GM23248 (cell line): ENCODE measurements around the gene RGL1. TPM values are rescaled to one million over a fixed set of nuclear protein-coding genes. Genes with fewer than 3 reads are reported as not detected.

Source experiments
- DNase-seq: peaks from one replicate; pipeline ENCODE4 v3.0.0-alpha.2; 2015
- H2AFZ ChIP-seq: fragments of 200-600 bp; sonication (generic); 2 replicates; pipeline ENCODE4 v1.6.1; 2016; ENCODE audit warnings: antibody characterized with exemption
- H3F3A ChIP-seq: fragments of 200-600 bp; sonication (generic); 2 replicates; pipeline ENCODE4 v1.6.1; 2016; ENCODE audit warnings: mild to moderate bottlenecking, antibody characterized with exemption, mixed run types; ENCODE audit not compliant: insufficient read depth
- H3K27ac ChIP-seq: fragments of 200-600 bp; sonication (generic); 2 replicates; pipeline ENCODE4 v1.5.1; 2016; ENCODE audit warnings: mild to moderate bottlenecking
- H3K27me3 ChIP-seq: fragments of 200-600 bp; sonication (generic); replicated peaks from 2 replicates; pipeline ENCODE4 v1.6.1; 2016; ENCODE audit warnings: mild to moderate bottlenecking; ENCODE audit not compliant: insufficient read depth
- H3K36me3 ChIP-seq: fragments of 200-600 bp; sonication (generic); 2 replicates; pipeline ENCODE4 v1.6.1; 2016; ENCODE audit warnings: low read depth, mild to moderate bottlenecking
- H3K4me1 ChIP-seq: fragments of 200-600 bp; sonication (generic); 2 replicates; pipeline ENCODE4 v1.6.1; 2016; ENCODE audit warnings: mild to moderate bottlenecking; ENCODE audit not compliant: insufficient read depth
- H3K4me2 ChIP-seq: fragments of 200-600 bp; sonication (generic); one replicate; pipeline ENCODE4 v1.6.1; 2016; ENCODE audit warnings: mild to moderate bottlenecking; ENCODE audit not compliant: unreplicated experiment
- H3K4me3 ChIP-seq: fragments of 200-600 bp; sonication (generic); 2 replicates; pipeline ENCODE4 v1.5.1; 2016; ENCODE audit warnings: mild to moderate bottlenecking
- H3K79me2 ChIP-seq: fragments of 200-600 bp; sonication (generic); 2 replicates; pipeline ENCODE4 v1.6.1; 2016; ENCODE audit warnings: mild to moderate bottlenecking; ENCODE audit not compliant: insufficient read depth
- H3K9ac ChIP-seq: fragments of 200-600 bp; sonication (generic); 2 replicates; pipeline ENCODE4 v1.6.1; 2016; ENCODE audit warnings: mild to moderate bottlenecking
- H3K9me2 ChIP-seq: fragments of 200-600 bp; sonication (generic); 2 replicates; pipeline ENCODE4 v1.6.1; 2016; ENCODE audit warnings: mixed run types, mild to moderate bottlenecking, moderate library complexity; ENCODE audit not compliant: insufficient read depth
- H3K9me3 ChIP-seq: fragments of 200-600 bp; sonication (generic); one replicate; pipeline ENCODE4 v1.6.1; 2017; ENCODE audit warnings: low read depth
- H4K20me1 ChIP-seq: fragments of 200-600 bp; sonication (generic); 2 replicates; pipeline ENCODE4 v1.6.0; 2016; ENCODE audit not compliant: insufficient read depth
- EZH2 ChIP-seq: fragments of 200-600 bp; sonication (generic); IDR thresholded peaks from 2 replicates; pipeline ENCODE4 v1.6.1; 2018; ENCODE audit warnings: antibody characterized with exemption, mild to moderate bottlenecking; ENCODE audit not compliant: insufficient read depth, poor library complexity, severe bottlenecking
- EZH2phosphoT487 ChIP-seq: fragments of 200-600 bp; sonication (generic); IDR thresholded peaks from 2 replicates; pipeline ENCODE4 v1.6.1; 2018; ENCODE audit warnings: antibody characterized with exemption, moderate library complexity, mild to moderate bottlenecking, low read depth; ENCODE audit not compliant: insufficient read depth
- WGBS, 2 experiments: methylation state at CpG; one replicate each; pipeline ENCODE4 v1.1.6; 2015 to 2017; ENCODE audit warnings: low lambda C conversion rate in 2 of 2, low coverage in 1 of 2; ENCODE audit errors: missing lambda C conversion rate in 2 of 2; 5-methylcytosine and 5-hydroxymethylcytosine counted together
- in situ Hi-C: fragments of 300-500 bp; cut with MboI; formaldehyde crosslinking; loops from 2 replicates; pipeline ENCODE4 v1.15.0; 2020
- polyA plus RNA-seq: library from polyadenylated mRNA; unstranded; fragments of >200 nt; fragmentation: Nextera tagmentation; extraction: Ambion mirVana; gene quantifications from 2 replicates; pipeline ENCODE4 v1.2.1, GENCODE V29; 2016
- total RNA-seq: library from RNA; depleted of rRNA; stranded (reverse); fragments of >200 nt; shearing (Covaris generic); gene quantifications from 2 replicates; pipeline ENCODE4 v1.2.3, GENCODE V29; 2014

Gene RGL1
- total and polyA plus RNA-seq, 2 experiments from 2014 or later: 9.4 to 13.4 TPM

DNA sequence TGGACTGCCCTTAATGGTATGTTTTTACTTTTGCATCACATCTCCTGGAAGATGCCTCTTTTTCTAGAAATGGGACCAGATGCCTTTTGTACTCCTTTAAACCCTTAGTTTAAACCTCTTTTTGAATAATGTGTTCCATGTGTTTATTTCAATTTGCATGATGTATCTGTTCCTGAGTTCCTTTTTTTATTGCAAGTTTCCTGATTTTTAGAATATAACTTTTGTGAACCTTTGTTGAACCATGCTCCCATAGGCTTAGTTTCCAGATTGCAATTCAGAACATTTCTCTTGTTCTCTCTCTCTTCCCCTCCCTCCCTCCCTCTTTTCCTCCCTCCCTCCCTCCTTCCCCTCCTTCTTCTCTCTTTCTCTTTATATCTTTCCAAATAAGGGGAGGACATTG, 81.9 kb downstream of the RGL1 start:
- no peaks in the 10 kb centered on the region for H3K79me2 ChIP-seq
- H3K9me3 ChIP-seq: no peaks in the 10 kb centered on the region
- H3K27me3 ChIP-seq: no peaks in the 10 kb centered on the region
- no peak overlapping the region for H3K9ac ChIP-seq
- peaks cover 2% of the 10 kb centered on the region; the same call in 1 of the 2 replicates for H3K36me3 ChIP-seq
- in situ Hi-C loops: no loop called here
- no peaks in the 10 kb centered on the region for H3K9me2 ChIP-seq
- H4K20me1 ChIP-seq: no peaks in the 10 kb centered on the region
- H3F3A ChIP-seq: no peaks in the 10 kb centered on the region
- H3K4me3 ChIP-seq: no peak overlapping the region
- no peak for DNase-seq
- no peak overlapping the region for H2AFZ ChIP-seq
- no peak overlapping the region for H3K4me2 ChIP-seq
- H3K4me1 ChIP-seq: peaks cover 4% of the 10 kb centered on the region
- no peak overlapping the region for H3K27ac ChIP-seq
- TF ChIP-seq EZH2 (no peak), EZH2phosphoT487 (no peak)

DNA sequence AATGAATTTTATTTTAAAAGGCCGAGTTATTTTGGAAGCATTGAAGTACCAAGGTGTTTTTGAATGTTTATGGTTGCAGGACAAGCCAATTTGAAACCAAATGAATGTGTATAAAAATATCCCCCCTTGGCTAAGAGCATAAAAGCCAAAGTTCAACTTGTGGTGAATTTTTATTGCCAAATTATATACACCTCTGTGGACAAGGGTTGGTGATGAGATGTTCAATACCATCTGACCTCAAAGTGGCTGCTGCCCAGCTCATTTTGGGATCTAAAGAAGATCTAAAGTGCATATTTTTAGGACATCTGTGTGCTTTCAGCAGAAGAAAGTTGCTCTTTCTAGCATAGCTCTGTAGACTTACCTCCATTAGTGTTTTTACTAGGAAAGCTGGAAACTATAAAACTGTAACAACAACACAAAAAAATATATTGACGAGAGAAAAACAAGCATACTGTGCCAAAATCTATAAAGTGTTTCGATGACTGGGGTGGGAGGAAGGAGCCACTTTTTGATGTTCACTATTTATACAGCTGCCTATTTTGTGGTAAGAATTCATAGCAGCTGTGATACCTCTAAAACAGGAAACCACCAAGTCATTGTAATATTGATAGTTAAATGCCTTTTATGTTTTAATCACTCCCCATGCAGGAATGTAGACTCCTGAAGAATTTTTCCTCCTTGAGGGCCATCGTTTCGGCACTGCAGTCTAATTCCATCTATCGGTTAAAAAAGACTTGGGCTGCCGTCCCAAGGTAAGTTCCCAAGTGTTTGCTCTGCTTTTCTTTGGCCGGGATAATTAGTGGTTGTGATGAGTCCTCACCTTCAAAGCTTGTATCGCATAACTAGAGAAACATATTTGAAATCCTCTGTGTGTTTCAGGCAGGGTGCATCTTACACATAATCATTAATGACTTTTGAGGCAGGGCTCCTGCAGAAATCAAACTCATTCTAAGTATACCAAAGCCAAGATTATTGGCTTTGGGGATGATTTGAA, 83.2 kb downstream of the RGL1 start:
- no peak overlapping the region for H2AFZ ChIP-seq
- no peak overlapping the region for H3K9ac ChIP-seq
- H3K4me2 ChIP-seq: no peak overlapping the region
- in situ Hi-C loops: no loop called here
- no peak for TF ChIP-seq EZH2phosphoT487
- TF ChIP-seq EZH2: no peak
- no peaks in the 10 kb centered on the region for H3K27me3 ChIP-seq
- H3K36me3 ChIP-seq: peaks cover 8% of the 10 kb centered on the region; the same call in 1 of the 2 replicates
- H3K27ac ChIP-seq: no peak overlapping the region
- H3K79me2 ChIP-seq: no peaks in the 10 kb centered on the region
- no peaks in the 10 kb centered on the region for H3K9me2 ChIP-seq
- H3K9me3 ChIP-seq: no peaks in the 10 kb centered on the region
- H3K4me3 ChIP-seq: no peak overlapping the region
- no peaks in the 10 kb centered on the region for H4K20me1 ChIP-seq
- WGBS, 2 experiments: 95 to 97% methylated on average over 9 of the region's 9 CpGs
- no peaks in the 10 kb centered on the region for H3F3A ChIP-seq
- H3K4me1 ChIP-seq: no peaks in the 10 kb centered on the region
- DNase-seq: no peak

DNA sequence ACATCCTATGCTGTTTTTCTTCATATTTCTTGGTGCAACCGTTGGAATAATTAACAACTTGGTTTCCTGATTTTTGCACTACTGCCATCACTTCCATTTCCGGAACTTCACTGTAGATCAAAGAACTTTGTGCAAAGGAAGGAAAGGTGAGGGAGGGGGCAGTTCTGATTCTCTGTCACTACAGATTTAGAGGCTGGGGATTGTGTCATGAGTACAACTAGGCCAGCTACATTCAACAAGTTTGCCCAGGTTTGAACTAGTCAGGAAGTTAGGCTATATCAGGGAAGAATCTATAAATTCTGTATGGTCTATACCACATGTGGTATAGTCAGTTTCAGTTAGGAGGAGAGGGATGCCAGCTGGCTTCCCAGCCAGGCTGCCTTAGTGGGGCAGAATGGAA, 84.2 kb downstream of the RGL1 start:
- in situ Hi-C loops: no loop called here
- Histone ChIP-seq H3K9me2 (no peaks in the 10 kb centered on the region), H3K9ac (no peak overlapping the region), H3K4me3 (no peak overlapping the region), H3K4me2 (no peak overlapping the region), H3K79me2 (no peaks in the 10 kb centered on the region), H3K36me3 (peaks cover 8% of the 10 kb centered on the region; the same call in 1 of the 2 replicates), H3K27me3 (no peaks in the 10 kb centered on the region), H3K9me3 (no peaks in the 10 kb centered on the region), H3K27ac (no peak overlapping the region), H3F3A (no peaks in the 10 kb centered on the region), H3K4me1 (no peaks in the 10 kb centered on the region), H2AFZ (no peak overlapping the region), H4K20me1 (no peaks in the 10 kb centered on the region)
- DNase-seq: no peak
- TF ChIP-seq EZH2 (no peak), EZH2phosphoT487 (no peak)
- 74 to 77% methylated on average over 2 of the region's 2 CpGs for WGBS, 2 experiments

DNA sequence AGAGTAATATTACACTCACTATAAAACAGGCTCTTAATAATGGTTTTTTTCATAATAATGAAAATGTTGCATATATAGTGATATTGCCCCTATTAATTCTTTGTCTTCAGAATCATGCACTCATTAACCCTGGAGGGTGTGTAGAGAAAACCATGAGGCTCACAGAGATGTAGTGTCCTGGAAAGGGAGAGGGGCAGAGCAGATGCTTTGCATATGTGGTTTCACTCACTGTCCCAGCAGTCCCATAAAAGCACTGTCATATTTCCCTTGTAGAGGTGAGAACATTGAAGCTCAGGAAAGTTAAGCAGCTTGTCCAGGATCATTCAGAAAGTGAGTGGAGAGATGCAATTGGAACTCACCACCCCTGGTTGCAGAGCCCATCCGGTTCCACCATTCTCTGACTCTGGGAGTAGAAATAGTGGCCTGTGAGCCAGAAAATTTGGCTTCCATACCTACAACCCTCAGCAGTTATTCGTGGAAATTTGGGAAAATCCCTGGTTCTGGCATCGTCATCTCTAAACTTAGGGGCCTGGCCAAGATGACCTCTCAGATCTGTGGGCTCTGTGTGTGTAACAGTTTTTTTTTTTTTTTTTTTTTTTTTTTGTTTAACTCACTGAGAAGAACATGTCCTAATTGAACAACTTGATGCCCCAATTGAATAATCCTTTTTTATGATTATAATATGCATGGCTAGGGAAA, 86.4 kb downstream of the RGL1 start:
- H3K27ac ChIP-seq: no peak overlapping the region
- no peak for TF ChIP-seq EZH2
- no peak for TF ChIP-seq EZH2phosphoT487
- WGBS, 2 experiments: 67 to 68% methylated on average over 3 of the region's 3 CpGs
- no peaks in the 10 kb centered on the region for H4K20me1 ChIP-seq
- no peak overlapping the region for H2AFZ ChIP-seq
- no peaks in the 10 kb centered on the region for H3F3A ChIP-seq
- H3K36me3 ChIP-seq: peaks cover 7% of the 10 kb centered on the region; the same call in 1 of the 2 replicates
- in situ Hi-C loops: no loop called here
- no peaks in the 10 kb centered on the region for H3K9me3 ChIP-seq
- no peak overlapping the region for H3K4me2 ChIP-seq
- H3K4me3 ChIP-seq: no peak overlapping the region
- H3K9ac ChIP-seq: no peak overlapping the region
- DNase-seq: no peak
- no peaks in the 10 kb centered on the region for H3K9me2 ChIP-seq
- no peaks in the 10 kb centered on the region for H3K27me3 ChIP-seq
- H3K4me1 ChIP-seq: no peaks in the 10 kb centered on the region
- H3K79me2 ChIP-seq: no peaks in the 10 kb centered on the region
